Superior temporal gyrus (tissue), 1 donor: ENCODE data around the gene ESF1.
A peak's percentile ranks its signal among the peaks of the same experiment; 100 is the strongest.

Source experiments
- DNase-seq: peaks from one replicate; pipeline ENCODE4 v3.0.0-alpha.2; 2016; ENCODE audit errors: extremely low spot score

Gene ESF1

GRCh38 chr20:13784893-13785715 lies at the start of gene ESF1, which contains the start of gene NDUFAF5:
Gene ESF1, minus strand, starts transcription at chr20:13784919. Its CDS starts 1,779 bp downstream, at chr20:13783140.
Gene NDUFAF5, plus strand, starts transcription at chr20:13785028. Its CDS starts 41 bp downstream, at chr20:13785069.
- DNase-seq = peak; percentile 99

DNA sequence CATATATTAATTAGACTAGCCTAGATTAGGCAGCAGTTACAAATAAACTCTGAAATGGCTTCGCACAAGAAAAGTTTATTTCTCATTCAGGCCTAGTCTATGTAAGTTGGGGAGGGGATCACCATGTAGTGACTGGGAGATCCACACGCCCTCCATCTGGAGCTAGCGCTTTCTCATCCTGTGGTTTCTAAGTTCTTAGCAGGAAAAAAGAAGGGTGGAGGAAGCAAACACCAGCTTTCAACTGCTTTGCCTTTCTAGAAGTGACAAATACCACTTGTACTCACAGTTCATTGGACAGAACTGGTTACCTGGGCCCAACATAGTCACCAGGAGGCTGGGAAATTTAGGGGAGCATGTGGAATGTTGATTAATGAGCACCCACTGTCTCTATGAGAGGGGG lies 46.8 kb upstream of the ESF1 start:
- no peak for DNase-seq

DNA sequence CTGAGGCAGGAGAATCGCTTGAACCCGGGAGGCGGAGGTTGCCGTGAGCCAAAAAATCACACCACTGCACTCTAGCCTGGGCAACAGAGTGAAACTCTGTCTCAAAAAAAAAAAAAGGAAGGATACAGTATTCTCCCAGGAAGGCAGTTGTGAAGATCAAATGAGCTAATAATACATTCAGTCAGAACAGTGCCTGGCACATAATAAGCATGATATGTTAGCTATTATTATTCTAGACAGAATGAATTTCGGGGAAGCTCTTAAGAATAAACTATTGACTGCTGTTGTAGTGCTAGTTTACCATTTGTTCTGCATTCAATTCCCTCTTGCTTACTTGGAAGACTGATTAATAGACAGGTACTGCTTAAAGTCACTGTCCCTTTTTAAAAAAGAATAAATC lies 40.7 kb upstream of the ESF1 start:
- no peak for DNase-seq

- DNase-seq = no peak
These were observed 39.7 kb upstream of the ESF1 start for GRCh38 chr20:13824459-13824858.

- no peak for DNase-seq
These were observed 37.7 kb upstream of the ESF1 start for GRCh38 chr20:13822459-13822858.

DNA sequence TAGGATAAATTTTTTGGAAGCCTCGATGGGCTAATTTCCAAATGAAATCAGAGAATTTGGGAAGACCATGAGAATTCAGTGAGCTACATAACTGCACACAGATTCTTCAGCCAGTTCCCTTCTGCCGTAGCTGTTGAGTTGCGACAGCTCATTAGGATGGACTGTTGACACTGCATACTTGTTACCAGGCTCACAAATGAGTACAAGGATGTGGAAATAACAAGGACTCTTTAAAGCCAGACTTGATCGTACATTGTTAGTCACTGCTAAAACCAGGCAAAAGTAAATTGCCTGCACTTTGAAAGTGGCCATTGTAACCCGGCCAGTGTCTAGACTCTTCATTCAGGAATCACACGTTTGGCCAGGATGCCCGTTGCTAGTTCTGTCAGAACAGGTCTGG lies 37.2 kb upstream of the ESF1 start:
- no peak for DNase-seq

- DNase-seq = peak; percentile 84
These were observed 35.3 kb upstream of the ESF1 start for GRCh38 chr20:13819885-13820645.

GRCh38 chr20:13817342-13817741 lies 32.6 kb upstream of the ESF1 start:
- DNase-seq = no peak

DNA sequence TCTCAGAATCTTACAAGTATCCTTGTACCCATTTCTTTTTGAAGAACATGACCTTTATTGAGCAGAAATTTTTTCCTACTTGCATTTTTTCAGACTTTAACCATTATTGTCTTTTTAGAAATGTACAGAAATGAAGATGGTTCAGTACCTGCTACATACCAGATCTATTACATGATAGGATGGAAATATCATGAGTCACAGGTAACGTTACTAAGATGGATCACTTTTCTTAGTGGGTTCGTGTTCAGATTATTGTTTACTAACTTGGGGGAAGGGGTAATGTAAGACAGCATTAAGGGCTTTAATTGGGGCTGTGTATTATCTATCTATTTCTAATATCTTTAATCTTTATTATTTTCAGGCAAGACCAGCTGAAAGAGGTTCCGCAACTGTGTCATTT lies 32.0 kb upstream of the ESF1 start:
- DNase-seq = no peak

GRCh38 chr20:13814672-13815071 lies 30.0 kb upstream of the ESF1 start:
- no peak for DNase-seq

GRCh38 chr20:13813910-13814309 lies 29.2 kb upstream of the ESF1 start:
- no peak for DNase-seq

DNA sequence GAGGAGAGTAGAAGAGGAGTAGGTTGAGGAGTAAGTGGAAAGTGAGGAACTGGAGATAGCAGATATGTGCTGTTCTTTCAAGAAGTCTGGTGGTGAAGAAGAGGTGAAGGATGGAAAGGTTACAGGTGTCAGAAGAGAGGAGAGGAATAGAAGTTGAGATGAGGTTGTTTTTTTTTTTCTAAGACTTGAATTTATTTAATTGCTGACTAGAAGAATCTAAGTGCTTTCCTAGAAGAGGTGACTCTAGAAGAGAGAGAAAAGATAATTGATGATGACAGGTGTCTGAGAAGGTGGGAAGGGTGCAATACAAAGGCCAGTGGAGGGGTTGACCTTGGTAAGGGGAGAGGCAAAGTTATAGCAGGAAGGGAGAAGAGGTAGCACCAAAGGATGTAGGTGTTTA lies 25.7 kb upstream of the ESF1 start:
- no peak for DNase-seq

DNA sequence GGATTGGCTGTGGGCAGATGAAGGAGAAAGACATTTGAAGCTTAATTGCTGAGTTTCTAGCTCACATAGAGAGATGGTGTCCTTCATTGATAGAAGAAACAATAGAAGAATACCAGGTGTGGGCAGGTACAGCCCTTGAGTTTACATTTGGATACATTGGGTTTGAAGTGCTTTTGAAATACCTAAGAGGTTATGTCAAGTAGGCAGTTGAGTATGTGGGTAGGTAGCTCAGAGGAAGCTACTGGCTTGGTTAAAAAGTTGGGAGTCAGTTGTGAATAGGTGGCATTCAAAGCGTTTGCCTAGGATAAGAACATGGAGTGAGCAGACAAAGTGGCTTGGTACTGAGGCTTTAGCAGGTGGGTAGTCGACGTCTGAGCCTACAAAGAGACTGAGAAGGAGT lies 25.1 kb upstream of the ESF1 start:
- no peak for DNase-seq

DNA sequence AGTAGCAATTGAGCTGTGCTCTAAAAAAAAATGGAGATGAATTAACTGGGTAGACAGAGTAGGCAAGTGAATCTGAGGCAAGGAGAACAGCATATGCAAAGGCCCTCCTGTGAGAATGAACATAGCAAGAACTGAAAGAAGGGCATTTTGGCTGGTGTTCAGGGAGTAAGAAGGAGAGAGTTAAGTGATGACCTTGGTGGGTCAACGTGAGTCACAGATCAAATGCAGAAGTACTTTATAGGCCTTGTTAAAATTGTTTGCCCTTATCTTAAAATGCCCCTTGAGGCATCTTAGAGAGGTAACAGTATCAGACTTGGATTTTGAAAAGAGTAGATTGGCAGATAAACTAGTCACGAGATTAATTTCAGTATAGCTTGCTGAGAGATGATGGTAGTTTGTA lies 24.7 kb upstream of the ESF1 start:
- DNase-seq = no peak

DNA sequence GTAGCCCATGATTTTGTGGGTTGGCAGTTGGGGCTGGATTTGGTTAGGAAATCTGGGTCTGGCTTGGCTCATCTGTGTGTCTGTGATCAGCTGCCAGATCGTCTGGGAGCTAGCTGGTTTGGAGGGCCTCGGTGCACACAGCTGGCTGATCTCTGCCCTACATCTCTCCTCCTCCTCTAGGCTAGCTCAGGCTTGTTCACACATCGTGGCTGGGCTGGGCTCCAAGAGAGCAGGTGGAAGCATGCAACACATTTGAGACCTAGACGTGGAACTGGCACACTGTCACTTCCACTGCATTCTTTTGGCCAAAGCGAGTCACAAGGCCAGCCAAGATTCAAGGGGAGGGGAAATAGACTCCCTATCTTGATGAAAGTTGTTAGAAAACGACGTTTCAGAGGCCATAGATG lies 16.0 kb upstream of the ESF1 start:
- peak; percentile 60 for DNase-seq

- DNase-seq = no peak
These were observed 15.3 kb upstream of the ESF1 start for GRCh38 chr20:13799974-13800373.

DNA sequence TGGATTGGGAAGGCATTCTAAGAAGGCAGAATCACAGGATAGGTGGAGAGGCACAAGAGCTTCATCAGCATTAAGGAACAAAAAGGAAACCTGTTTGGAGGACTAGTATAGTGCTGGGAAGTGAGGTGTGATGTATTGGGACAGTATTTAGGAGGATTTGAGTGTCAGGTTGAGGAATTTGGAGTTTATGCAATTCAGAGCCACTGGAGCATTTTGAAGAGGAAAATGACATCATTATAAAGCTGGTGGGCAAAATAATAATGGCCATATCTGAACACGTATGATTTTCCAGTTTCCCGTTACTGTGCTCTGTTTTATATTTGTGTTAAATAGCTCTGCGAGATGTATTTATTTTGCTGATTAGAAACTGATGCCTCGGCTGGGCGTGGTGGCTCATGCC lies 14.3 kb upstream of the ESF1 start:
- no peak for DNase-seq

GRCh38 chr20:13794667-13795066 lies 9.9 kb upstream of the ESF1 start:
- DNase-seq = no peak

GRCh38 chr20:13793001-13793400 lies 8.3 kb upstream of the ESF1 start:
- no peak for DNase-seq

- DNase-seq = peak; percentile 81
These were observed 7.1 kb upstream of the ESF1 start for GRCh38 chr20:13791540-13792459.

GRCh38 chr20:13790708-13791107 lies 6.0 kb upstream of the ESF1 start:
- no peak for DNase-seq
